PFSK-1 (cell line): ENCODE measurements around the gene ABCF2.

Experiments used
- POLR2AphosphoS5 ChIP-seq: IDR thresholded peaks from 2 replicates; pipeline ENCODE4 v1.6.1; 2012; ENCODE audit warnings: low read depth, mild to moderate bottlenecking, control low read depth, low read length, moderate library complexity
- REST ChIP-seq, 2 experiments: IDR thresholded peaks; 2 replicates each; pipeline versions ENCODE4 v1.6.1 to v1.8.0; 2011 to 2012; ENCODE audit warnings: low read depth in 2 of 2, low read length in 2 of 2, control low read depth in 1 of 2, inconsistent platforms in 1 of 2, mild to moderate bottlenecking in 1 of 2, moderate library complexity in 1 of 2; ENCODE audit not compliant: insufficient read depth in 1 of 2
- TAF1 ChIP-seq: IDR thresholded peaks from 2 replicates; pipeline ENCODE4 v1.6.1; 2012; ENCODE audit warnings: low read length, control low read depth, borderline replicate concordance; ENCODE audit not compliant: insufficient read depth

GRCh38 chr7:151240942-151241754 lies 14.1 kb upstream of the ABCF2 start:
- TF ChIP-seq REST (IDR thresholded peaks at IDR 0.05; ENCODE audit: insufficient read depth in 1 of 2, low read depth in 2 of 2, low read length in 2 of 2), result no peak
- TF ChIP-seq POLR2AphosphoS5, result no peak
- TF ChIP-seq TAF1, result no peak
